ENCODE results near the gene ABHD18. TPM values are rescaled to one million over a fixed set of nuclear protein-coding genes. Genes with fewer than 3 reads are reported as not detected.
"Not testable (repeated sequence)": the region's sequence is repeated elsewhere in the genome, so short reads cannot be mapped to it uniquely, and the experiment has no call there.

The ABHD18 gene
- total RNA-seq = 10 to 100 TPM; 15.2 to 24.2 (median 16.6) TPM
- long read RNA-seq, donor 1, full-length matches to known transcripts = 2 of 10 reads
- long read RNA-seq, donor 1, partial matches to known transcripts = 1 of 10 reads
- long read RNA-seq, donor 1, other reads (novel, unspliced or antisense) = 7 of 10 reads
- long read RNA-seq, donor 2, full-length matches to known transcripts = 1 of 6 reads
- long read RNA-seq, donor 2, partial matches to known transcripts = 3 of 6 reads
- long read RNA-seq, donor 2, other reads (novel, unspliced or antisense) = 2 of 6 reads

DNA sequence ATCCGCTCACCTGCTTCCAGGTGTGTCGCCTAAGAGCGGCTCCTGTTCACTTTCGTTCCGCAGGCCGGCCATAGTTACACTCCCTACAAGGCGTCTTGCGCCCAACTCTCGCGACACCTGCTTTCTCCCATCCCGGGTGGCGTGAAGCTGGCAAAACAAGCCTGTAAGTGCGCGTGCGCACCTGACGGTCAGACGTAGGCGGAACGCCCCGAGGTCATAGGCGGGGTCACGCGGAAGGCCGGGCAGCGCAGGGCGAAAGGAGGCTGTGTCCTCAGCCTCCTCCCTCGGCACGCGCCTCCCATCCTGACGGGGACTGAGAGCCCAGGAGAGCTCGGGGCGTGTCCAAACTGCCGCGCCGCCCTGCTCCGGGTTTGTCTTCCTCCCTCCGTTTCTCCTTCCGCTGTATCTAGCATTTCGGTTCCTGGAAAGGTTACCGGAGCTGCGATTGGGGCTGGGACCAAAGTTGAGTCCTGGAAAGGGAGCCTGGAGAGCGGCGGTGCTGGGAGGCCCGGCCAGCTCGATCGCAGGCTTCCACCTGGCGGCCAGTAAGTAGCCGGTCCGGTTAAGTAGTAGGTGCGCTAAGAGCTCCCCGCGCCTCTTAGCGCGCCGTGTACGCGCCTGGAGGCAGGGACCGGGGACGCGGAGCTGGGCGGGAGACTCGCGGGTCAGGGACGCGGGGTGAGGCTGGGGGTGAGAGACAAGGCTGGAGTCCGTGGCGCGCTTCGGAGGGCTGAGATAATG is at the start of gene ABHD18, which contains the start of gene MFSD8:
TSS of gene ABHD18 (plus strand) at position 345 of the 741 bp plus-strand sequence. CDS start 17,550 bp downstream, outside the sequence.
TSS of gene MFSD8 (minus strand) at position 112 of the 741 bp plus-strand sequence. CDS start at position 72, 40 bp downstream.
- intact Hi-C loops (cut with DNase I, micrococcal nuclease) = no loop called here
- Histone ChIP-seq H3K4me1 (ENCODE audit: low read depth) (no peaks in the 10 kb centered on the region), H3K4me3 (peak within 1 kb of the TSS; percentile 90), H3K9me3 (no peaks in the 10 kb centered on the region), H3K36me3 (ENCODE audit: low read depth) (peaks cover 5% of the 10 kb centered on the region)
- TF ChIP-seq, protein P1, sequence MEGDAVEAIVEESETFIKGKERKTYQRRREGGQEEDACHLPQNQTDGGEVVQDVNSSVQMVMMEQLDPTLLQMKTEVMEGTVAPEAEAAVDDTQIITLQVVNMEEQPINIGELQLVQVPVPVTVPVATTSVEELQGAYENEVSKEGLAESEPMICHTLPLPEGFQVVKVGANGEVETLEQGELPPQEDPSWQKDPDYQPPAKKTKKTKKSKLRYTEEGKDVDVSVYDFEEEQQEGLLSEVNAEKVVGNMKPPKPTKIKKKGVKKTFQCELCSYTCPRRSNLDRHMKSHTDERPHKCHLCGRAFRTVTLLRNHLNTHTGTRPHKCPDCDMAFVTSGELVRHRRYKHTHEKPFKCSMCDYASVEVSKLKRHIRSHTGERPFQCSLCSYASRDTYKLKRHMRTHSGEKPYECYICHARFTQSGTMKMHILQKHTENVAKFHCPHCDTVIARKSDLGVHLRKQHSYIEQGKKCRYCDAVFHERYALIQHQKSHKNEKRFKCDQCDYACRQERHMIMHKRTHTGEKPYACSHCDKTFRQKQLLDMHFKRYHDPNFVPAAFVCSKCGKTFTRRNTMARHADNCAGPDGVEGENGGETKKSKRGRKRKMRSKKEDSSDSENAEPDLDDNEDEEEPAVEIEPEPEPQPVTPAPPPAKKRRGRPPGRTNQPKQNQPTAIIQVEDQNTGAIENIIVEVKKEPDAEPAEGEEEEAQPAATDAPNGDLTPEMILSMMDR (IDR thresholded peaks at IDR 0.05) = no peak
- DNase-seq (peak; percentile 100), ATAC-seq (peak; percentile 98)

DNA sequence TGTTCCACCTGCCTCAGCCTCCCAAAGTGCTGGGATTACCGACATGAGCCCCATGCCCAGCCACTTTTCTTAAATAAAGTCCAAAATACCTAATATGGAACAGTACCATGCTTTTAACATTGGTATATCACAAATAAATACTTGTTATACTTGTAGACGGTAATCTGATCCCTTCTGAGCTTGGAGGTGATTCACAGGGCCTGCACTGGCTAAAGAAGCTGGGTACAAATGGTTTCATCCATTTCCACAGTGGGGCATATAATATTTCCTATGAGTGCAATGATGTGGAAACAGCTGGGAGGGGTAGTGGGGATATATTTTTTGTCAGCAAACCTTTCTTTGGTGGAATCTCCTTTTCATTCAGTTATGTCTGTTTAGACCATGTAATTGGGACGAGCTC is 48.7 kb upstream of the ABHD18 start:
- no peak overlapping the region for H3K4me3 ChIP-seq
- no peaks in the 10 kb centered on the region for H3K36me3 ChIP-seq (ENCODE audit: low read depth)
- no peaks in the 10 kb centered on the region for H3K4me1 ChIP-seq (ENCODE audit: low read depth)
- ATAC-seq (no peak), DNase-seq (no peak)
- intact Hi-C loops (cut with DNase I, micrococcal nuclease) = no loop called here
- TF ChIP-seq, protein P1 (IDR thresholded peaks at IDR 0.05) = no peak
- H3K9me3 ChIP-seq = no peaks in the 10 kb centered on the region

GRCh38 chr4:127917151-127917550 is 48.1 kb upstream of the ABHD18 start:
- no peaks in the 10 kb centered on the region for H3K36me3 ChIP-seq (ENCODE audit: low read depth)
- intact Hi-C loops (cut with DNase I, micrococcal nuclease) = no loop called here
- DNase-seq (no peak), ATAC-seq (no peak)
- H3K4me3 ChIP-seq = no peak overlapping the region
- no peaks in the 10 kb centered on the region for H3K4me1 ChIP-seq (ENCODE audit: low read depth)
- no peaks in the 10 kb centered on the region for H3K9me3 ChIP-seq
- TF ChIP-seq, protein P1 (IDR thresholded peaks at IDR 0.05) = no peak

- no peak for ATAC-seq
- no peak for DNase-seq
- Histone ChIP-seq H3K4me1 (ENCODE audit: low read depth) (no peaks in the 10 kb centered on the region), H3K36me3 (ENCODE audit: low read depth) (no peaks in the 10 kb centered on the region), H3K9me3 (no peaks in the 10 kb centered on the region), H3K4me3 (no peak overlapping the region)
- intact Hi-C loops (cut with DNase I, micrococcal nuclease) = no loop called here
- TF ChIP-seq, protein P1 (IDR thresholded peaks at IDR 0.05) = no peak
Measured at GRCh38 chr4:127920521-127920920, 44.7 kb upstream of the ABHD18 start.

- no peaks in the 10 kb centered on the region for H3K4me1 ChIP-seq (ENCODE audit: low read depth)
- no peak overlapping the region for H3K4me3 ChIP-seq
- DNase-seq (no peak), ATAC-seq (no peak)
- intact Hi-C loops (cut with DNase I, micrococcal nuclease) = no loop called here
- H3K36me3 ChIP-seq (ENCODE audit: low read depth) = no peaks in the 10 kb centered on the region
- H3K9me3 ChIP-seq = no peaks in the 10 kb centered on the region
- TF ChIP-seq, protein P1 (IDR thresholded peaks at IDR 0.05) = no peak
Measured at GRCh38 chr4:127922226-127922625, 43.0 kb upstream of the ABHD18 start.

DNA sequence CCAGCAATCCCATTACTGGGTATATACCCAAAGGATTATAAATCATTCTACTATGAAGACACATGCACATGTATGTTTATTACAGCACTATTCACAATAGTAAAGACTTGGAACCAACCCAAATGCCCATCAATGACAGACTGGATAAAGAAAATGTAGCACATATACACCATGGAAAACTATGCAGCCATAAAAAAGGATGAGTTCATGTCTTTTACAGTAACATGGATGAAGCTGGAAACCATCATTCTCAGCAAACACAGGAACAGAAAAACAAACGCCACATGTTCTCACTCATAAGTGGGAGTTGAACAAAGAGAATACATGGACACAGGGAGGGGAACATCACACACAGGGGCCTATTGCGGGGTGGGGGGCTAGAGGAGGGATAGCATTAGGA is 39.5 kb upstream of the ABHD18 start:
- DNase-seq; H3K4me1 ChIP-seq (ENCODE audit: low read depth); H3K36me3 ChIP-seq (ENCODE audit: low read depth); intact Hi-C loops (cut with DNase I, micrococcal nuclease); H3K9me3 ChIP-seq; ATAC-seq; H3K4me3 ChIP-seq: not testable (repeated sequence)
